HL-60 (cell line): Measurements from ENCODE around the gene THAP6.

ENCODE experiments used
- DNase-seq, 2 experiments: peaks; one replicate each; pipeline ENCODE4 v3.0.0-alpha.2; 2010 to 2020; ENCODE audit warnings: low read depth in 1 of 2, low spot score in 1 of 2
- H3K27ac ChIP-seq: fragments of 250-450 bp; sonication (Bioruptor Pico); replicated peaks from 2 replicates; pipeline ENCODE4 v1.5.1; 2020; ENCODE audit warnings: mild to moderate bottlenecking, moderate library complexity
- H3K27me3 ChIP-seq: fragments of 250-450 bp; sonication (Bioruptor Pico); 2 replicates; pipeline ENCODE4 v1.5.1; 2021; ENCODE audit warnings: mild to moderate bottlenecking, moderate library complexity; ENCODE audit not compliant: insufficient read depth, poor library complexity, severe bottlenecking
- H3K4me3 ChIP-seq: replicated peaks from 2 replicates; pipeline ENCODE4 v1.5.1; 2011; ENCODE audit warnings: mild to moderate bottlenecking, control low read depth, low read length; ENCODE audit not compliant: insufficient read depth
- GABPA ChIP-seq: IDR thresholded peaks from 2 replicates; pipeline ENCODE4 v1.6.1; 2012; ENCODE audit warnings: low read depth
- POLR2AphosphoS5 ChIP-seq: IDR thresholded peaks from 2 replicates; pipeline ENCODE4 v1.6.1; 2012; ENCODE audit warnings: low read depth
- SPI1 ChIP-seq: IDR thresholded peaks from 2 replicates; pipeline ENCODE4 v1.6.1; 2012; ENCODE audit warnings: low read depth, mild to moderate bottlenecking, borderline replicate concordance
- TF ChIP-seq, protein P1 (sequence below): IDR thresholded peaks from one replicate; pipeline ENCODE4 v1.5.1; 2011; ENCODE audit warnings: low read length, control low read depth, inconsistent platforms; ENCODE audit not compliant: insufficient read depth
- TF ChIP-seq, protein P2 (sequence below): IDR thresholded peaks from 2 replicates; pipeline ENCODE4 v1.6.1; 2012; ENCODE audit warnings: low read depth; ENCODE audit not compliant: insufficient replicate concordance

THAP6 gene

DNA sequence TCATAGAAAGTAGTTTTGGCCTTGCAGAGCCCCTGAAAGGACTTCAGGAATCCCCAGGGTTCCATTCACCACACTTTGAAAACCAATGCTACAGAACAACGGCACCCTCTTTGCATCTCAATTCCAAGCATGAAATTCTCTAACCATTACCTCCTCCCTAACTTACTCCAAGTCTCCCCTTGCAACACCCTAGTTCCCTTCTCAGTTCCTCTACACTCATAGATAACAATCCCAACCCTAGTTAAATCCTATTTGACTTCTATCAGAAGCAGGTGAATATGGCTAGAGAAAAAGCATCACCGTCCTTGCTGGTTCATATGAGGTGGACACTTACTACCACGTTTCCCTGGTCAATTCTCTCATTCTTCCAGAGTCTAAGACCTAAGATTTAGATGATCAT lies 2.4 kb upstream of the THAP6 start:
- peak; percentile 7 to 43 for DNase-seq
- H3K4me3 ChIP-seq = peak overlapping the region; percentile 82
- peak overlapping the region; percentile 63 for H3K27ac ChIP-seq
- H3K27me3 ChIP-seq = no peaks in the 10 kb centered on the region
- TF ChIP-seq GABPA (no peak), SPI1 (no peak), POLR2AphosphoS5 (no peak)
- TF ChIP-seq, protein P1, sequence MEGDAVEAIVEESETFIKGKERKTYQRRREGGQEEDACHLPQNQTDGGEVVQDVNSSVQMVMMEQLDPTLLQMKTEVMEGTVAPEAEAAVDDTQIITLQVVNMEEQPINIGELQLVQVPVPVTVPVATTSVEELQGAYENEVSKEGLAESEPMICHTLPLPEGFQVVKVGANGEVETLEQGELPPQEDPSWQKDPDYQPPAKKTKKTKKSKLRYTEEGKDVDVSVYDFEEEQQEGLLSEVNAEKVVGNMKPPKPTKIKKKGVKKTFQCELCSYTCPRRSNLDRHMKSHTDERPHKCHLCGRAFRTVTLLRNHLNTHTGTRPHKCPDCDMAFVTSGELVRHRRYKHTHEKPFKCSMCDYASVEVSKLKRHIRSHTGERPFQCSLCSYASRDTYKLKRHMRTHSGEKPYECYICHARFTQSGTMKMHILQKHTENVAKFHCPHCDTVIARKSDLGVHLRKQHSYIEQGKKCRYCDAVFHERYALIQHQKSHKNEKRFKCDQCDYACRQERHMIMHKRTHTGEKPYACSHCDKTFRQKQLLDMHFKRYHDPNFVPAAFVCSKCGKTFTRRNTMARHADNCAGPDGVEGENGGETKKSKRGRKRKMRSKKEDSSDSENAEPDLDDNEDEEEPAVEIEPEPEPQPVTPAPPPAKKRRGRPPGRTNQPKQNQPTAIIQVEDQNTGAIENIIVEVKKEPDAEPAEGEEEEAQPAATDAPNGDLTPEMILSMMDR = no peak
- TF ChIP-seq, protein P2, sequence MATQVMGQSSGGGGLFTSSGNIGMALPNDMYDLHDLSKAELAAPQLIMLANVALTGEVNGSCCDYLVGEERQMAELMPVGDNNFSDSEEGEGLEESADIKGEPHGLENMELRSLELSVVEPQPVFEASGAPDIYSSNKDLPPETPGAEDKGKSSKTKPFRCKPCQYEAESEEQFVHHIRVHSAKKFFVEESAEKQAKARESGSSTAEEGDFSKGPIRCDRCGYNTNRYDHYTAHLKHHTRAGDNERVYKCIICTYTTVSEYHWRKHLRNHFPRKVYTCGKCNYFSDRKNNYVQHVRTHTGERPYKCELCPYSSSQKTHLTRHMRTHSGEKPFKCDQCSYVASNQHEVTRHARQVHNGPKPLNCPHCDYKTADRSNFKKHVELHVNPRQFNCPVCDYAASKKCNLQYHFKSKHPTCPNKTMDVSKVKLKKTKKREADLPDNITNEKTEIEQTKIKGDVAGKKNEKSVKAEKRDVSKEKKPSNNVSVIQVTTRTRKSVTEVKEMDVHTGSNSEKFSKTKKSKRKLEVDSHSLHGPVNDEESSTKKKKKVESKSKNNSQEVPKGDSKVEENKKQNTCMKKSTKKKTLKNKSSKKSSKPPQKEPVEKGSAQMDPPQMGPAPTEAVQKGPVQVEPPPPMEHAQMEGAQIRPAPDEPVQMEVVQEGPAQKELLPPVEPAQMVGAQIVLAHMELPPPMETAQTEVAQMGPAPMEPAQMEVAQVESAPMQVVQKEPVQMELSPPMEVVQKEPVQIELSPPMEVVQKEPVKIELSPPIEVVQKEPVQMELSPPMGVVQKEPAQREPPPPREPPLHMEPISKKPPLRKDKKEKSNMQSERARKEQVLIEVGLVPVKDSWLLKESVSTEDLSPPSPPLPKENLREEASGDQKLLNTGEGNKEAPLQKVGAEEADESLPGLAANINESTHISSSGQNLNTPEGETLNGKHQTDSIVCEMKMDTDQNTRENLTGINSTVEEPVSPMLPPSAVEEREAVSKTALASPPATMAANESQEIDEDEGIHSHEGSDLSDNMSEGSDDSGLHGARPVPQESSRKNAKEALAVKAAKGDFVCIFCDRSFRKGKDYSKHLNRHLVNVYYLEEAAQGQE = no peak

DNA sequence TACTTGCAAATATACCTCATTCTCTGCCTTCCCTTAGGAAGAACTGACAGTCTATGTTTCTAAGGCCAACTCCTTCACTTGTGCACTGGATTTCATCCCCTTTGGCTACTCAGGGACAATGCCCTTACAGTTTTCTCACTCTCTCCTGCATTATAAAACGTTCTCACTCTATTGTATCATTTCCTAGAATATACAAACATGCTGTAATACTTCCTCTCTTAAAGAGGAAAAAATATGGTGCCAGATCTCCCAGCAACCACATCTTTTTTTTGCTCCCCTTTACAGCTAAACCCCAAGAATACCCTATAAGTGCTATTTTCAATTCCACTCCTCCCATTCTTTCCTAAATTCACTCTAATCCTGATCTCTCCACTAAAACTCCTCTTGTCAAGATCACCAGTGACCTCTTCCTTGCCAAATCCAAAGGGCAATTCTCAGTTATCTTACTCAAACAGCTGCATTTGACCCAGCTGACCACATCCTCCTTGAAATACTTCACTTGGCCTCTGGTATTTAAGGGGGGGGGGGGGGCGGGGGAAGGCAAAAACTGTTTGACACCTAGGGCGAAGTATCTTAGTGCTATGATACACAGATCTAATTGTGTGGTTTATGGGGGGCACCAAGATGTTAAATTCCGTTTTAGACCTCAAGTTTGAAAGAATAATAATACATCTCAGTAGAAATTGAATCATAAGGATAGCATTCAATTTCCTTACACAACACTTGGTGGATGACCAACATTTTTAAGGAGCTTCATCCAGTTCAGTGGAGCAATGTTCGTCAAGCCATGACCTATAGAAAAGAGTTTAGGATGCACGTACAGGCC lies 1.7 kb upstream of the THAP6 start:
- peak; percentile 61 for DNase-seq
- peak overlapping the region; percentile 89 for H3K27ac ChIP-seq

DNA sequence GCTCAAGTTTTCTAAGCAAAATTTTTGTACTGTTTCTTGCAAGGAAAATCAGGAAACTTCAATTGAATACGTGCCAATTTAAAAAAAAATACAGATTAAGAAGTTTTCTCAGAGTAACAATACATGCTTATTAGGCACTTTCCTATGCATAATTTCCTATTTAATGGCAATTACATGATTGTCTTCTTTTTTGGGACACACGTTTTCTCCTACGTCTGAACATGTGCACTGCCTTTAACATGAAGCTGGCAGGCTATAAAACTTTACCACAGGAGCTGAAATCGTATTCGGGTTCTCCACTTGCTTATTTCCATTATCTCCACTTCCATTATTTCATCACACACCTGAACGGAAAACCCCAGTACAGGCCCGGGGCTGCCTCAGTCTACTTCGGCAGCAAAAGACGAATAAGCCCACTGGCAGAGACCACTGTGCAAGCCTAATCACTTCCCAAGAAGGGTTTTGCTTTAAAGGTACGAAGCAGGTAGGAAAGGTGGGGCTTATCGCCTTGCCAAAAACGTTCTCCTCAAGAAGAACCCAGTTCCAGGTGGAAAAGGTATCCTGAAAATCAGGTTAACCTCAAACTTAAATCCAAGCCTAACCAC lies 645 bp upstream of the THAP6 start:
- peak in 1 of 2 experiments; percentile 1 for DNase-seq
- TF ChIP-seq SPI1 = no peak
- TF ChIP-seq, protein P2 = no peak
- no peak for TF ChIP-seq GABPA
- TF ChIP-seq, protein P1 = no peak
- no peak for TF ChIP-seq POLR2AphosphoS5
- peak overlapping the region; percentile 89 for H3K27ac ChIP-seq

More for the DNA sequence above, 1.7 kb upstream of the THAP6 start:
- H3K4me3 ChIP-seq = peak overlapping the region; percentile 82
- H3K27me3 ChIP-seq = no peaks in the 10 kb centered on the region
- TF ChIP-seq GABPA = no peak
- TF ChIP-seq SPI1 = peak; percentile 30; the same call in 1 of the 2 replicates

DNA sequence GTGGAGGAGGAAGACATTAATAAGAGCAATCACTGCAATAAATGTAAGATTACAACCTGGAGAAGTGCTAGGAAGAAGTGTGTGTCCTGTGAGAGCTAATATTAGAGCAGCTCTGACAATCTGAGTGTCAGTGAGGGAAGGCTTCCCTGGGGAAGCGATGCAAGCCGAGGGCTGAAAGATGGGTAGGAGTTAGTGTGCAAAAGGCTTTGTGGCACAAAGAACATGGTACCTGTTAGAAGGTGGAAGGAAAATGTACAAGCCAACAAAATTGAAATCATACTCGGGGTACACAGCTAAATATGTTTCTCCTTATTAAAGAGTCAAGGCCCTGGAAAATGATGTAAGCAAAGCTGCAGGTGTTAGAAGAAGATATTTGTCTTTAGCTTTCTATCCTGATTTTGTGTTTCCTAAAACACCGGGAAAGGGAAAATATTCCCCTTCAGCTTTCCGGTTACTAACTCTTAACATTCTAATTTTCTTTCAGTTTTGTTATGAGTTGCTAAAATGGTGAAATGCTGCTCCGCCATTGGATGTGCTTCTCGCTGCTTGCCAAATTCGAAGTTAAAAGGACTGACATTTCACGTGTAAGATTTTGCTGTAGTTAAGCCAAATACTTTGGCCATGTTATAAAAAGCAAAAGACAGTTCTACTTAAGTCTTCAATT lies 808 bp downstream of the THAP6 start:
- peak overlapping the region; percentile 82 for H3K4me3 ChIP-seq
- TF ChIP-seq SPI1 (no peak), GABPA (no peak), POLR2AphosphoS5 (no peak)
- TF ChIP-seq, protein P2 = no peak
- TF ChIP-seq, protein P1 = no peak
- no peak for DNase-seq
- H3K27ac ChIP-seq = peak overlapping the region; percentile 89
- no peaks in the 10 kb centered on the region for H3K27me3 ChIP-seq

More for the DNA sequence above, 645 bp upstream of the THAP6 start:
- Histone ChIP-seq H3K4me3 (peak overlapping the region; percentile 82), H3K27me3 (no peaks in the 10 kb centered on the region)
